Gastrocnemius medialis (tissue), 4 donors: Measurements from ENCODE around the gene FAAP20. TPM values are rescaled to one million over a fixed set of nuclear protein-coding genes. Genes with fewer than 3 reads are reported as not detected.
A peak's percentile ranks its signal among the peaks of the same experiment; 100 is the strongest.

ENCODE experiments used
- ATAC-seq, 2 donors: fragments of 150-250 bp; one replicate each; pipeline ENCODE4 v1.9.1; 2016
- DNase-seq, 2 donors: peaks; one replicate each; pipeline ENCODE4 v3.0.0-alpha.2; 2019
- H3K27ac ChIP-seq, 4 donors: fragments of 200-600 bp; sonication (generic); 1 replicate in 1 of 4; 2 replicates in 3 of 4; pipeline ENCODE4 v1.5.1; 2016 to 2018; ENCODE audit warnings: mild to moderate bottlenecking in 2 of 4, moderate library complexity in 1 of 4
- H3K27me3 ChIP-seq, 3 donors: fragments of 200-600 bp; sonication (generic) in 2 of 3; 1 replicate in 1 of 3; 2 replicates in 2 of 3; pipeline versions ENCODE4 v1.5.1 to v1.6.0; 2016 to 2019; ENCODE audit warnings: mild to moderate bottlenecking in 1 of 3, moderate library complexity in 1 of 3
- H3K36me3 ChIP-seq, 2 donors: fragments of 200-600 bp; sonication (generic) in 1 of 2; one replicate each; pipeline ENCODE4 v1.5.1; 2017 to 2018
- H3K4me1 ChIP-seq, 2 donors: fragments of 200-600 bp; sonication (generic) in 1 of 2; one replicate each; pipeline ENCODE4 v1.5.1; 2016 to 2017; ENCODE audit warnings: mild to moderate bottlenecking in 2 of 2
- H3K4me3 ChIP-seq, 4 donors: fragments of 200-600 bp; sonication (generic) in 3 of 4; 1 replicate in 1 of 4; 2 replicates in 3 of 4; pipeline ENCODE4 v1.5.1; 2016 to 2019; ENCODE audit warnings: mild to moderate bottlenecking in 2 of 4
- H3K9me3 ChIP-seq, 3 donors: fragments of 200-600 bp; sonication (generic) in 2 of 3; 1 replicate in 1 of 3; 2 replicates in 2 of 3; pipeline ENCODE4 v1.5.1; 2016 to 2019
- CTCF ChIP-seq, 5 experiments: fragments of 450-650 bp in 3 of 5; fragments of 200-600 bp in 2 of 5; sonication (generic) in 2 of 5; IDR thresholded peaks in 4 of 5; conservative IDR thresholded peaks in 1 of 5; 1 replicate in 4 of 5; 2 replicates in 1 of 5; pipeline ENCODE4 v1.5.1; 2016 to 2019; ENCODE audit warnings: antibody characterized with exemption in 5 of 5, mild to moderate bottlenecking in 3 of 5, moderate library complexity in 3 of 5
- POLR2A ChIP-seq, 2 donors: fragments of 450-650 bp; IDR thresholded peaks; one replicate each; pipeline ENCODE4 v1.6.1; 2017; ENCODE audit warnings: antibody characterized with exemption in 2 of 2, mild to moderate bottlenecking in 2 of 2, moderate library complexity in 2 of 2
- in situ Hi-C, 4 donors: fragments of 200-750 bp; cut with MboI; loops; one replicate each; pipeline versions ENCODE4 v1.15.0 to v1.8.0; 2017; ENCODE audit warnings: low sequenced_read_pairs in 4 of 4
- intact Hi-C: fragments of 100-400 bp; cut with DNase I; formaldehyde crosslinking; loops from one replicate; pipeline ENCODE4 v1.15.1; 2023; ENCODE audit warnings: low total_unique reads
- total RNA-seq, 4 donors: library from RNA; depleted of rRNA; stranded (reverse); fragments of >200 nt; gene quantifications; one replicate each; pipeline versions ENCODE4 v1.1.0 to v1.2.3, GENCODE V29; 2016

Gene FAAP20
- total RNA-seq, 4 donors from 2014 or later: 12.1 to 26.2 (median 17.3) TPM

- no peak for ATAC-seq
- in situ Hi-C loops (loop anchor here in 2 of 4 donors (25.0 kb wide), 2 partner anchors 103 to 328 kb away; partner anchors contain the start of genes HES5 (in 1 of the 2) and PANK4 (in 1 of the 2)), intact Hi-C loops (loop anchor here (5.0 kb wide), 1 partner anchor 103 kb away; no protein-coding TSS in a partner anchor)
- TF ChIP-seq POLR2A (IDR thresholded peaks at IDR 0.05): no peak
- no peak for TF ChIP-seq CTCF (IDR thresholded peaks at IDR 0.05 in 4 of 5, conservative IDR thresholded peaks at IDR 0.05 in 1 of 5)
- H3K27ac ChIP-seq: peak overlapping the region; percentile 16 to 73 (median 36)
- no peaks in the 10 kb centered on the region for H3K27me3 ChIP-seq
- no peaks in the 10 kb centered on the region for H3K36me3 ChIP-seq
- H3K4me1 ChIP-seq: peaks cover 22 to 50% of the 10 kb centered on the region in 2 donors
- no peak overlapping the region for H3K4me3 ChIP-seq
- DNase-seq: no peak
- H3K9me3 ChIP-seq: no peaks in the 10 kb centered on the region
Measured at GRCh38 chr1:2209400-2210083, 15.0 kb upstream of the FAAP20 start.

GRCh38 chr1:2208309-2209239 is 14.0 kb upstream of the FAAP20 start:
- in situ Hi-C loops: loop anchor here in 2 of 4 donors (25.0 kb wide), 2 partner anchors 104 to 329 kb away; partner anchors contain the start of genes HES5 (in 1 of the 2) and PANK4 (in 1 of the 2)
- no peaks in the 10 kb centered on the region for H3K9me3 ChIP-seq

GRCh38 chr1:2206813-2207487 is 12.4 kb upstream of the FAAP20 start:
- Histone ChIP-seq H3K27ac (peak overlapping the region; percentile 73 to 77 (median 74)), H3K4me1 (peaks cover 12 to 31% of the 10 kb centered on the region in 2 donors), H3K4me3 (no peak overlapping the region), H3K9me3 (no peaks in the 10 kb centered on the region), H3K27me3 (no peaks in the 10 kb centered on the region), H3K36me3 (no peaks in the 10 kb centered on the region)
- intact Hi-C loops: no loop called here
- DNase-seq (no peak), ATAC-seq (no peak)
- no peak for TF ChIP-seq CTCF (IDR thresholded peaks at IDR 0.05 in 4 of 5, conservative IDR thresholded peaks at IDR 0.05 in 1 of 5)
- TF ChIP-seq POLR2A (IDR thresholded peaks at IDR 0.05): no peak
- in situ Hi-C loops: loop anchor here in 2 of 4 donors (25.0 kb wide), 2 partner anchors 105 to 330 kb away; partner anchors contain the start of genes HES5 (in 1 of the 2) and PANK4 (in 1 of the 2)

More at GRCh38 chr1:2208309-2209239, 14.0 kb upstream of the FAAP20 start:
- DNase-seq: no peak
- no peak for ATAC-seq
- Histone ChIP-seq H3K4me3 (no peak overlapping the region), H3K27me3 (no peaks in the 10 kb centered on the region), H3K27ac (peak overlapping the region; percentile 73 to 74 (median 74)), H3K36me3 (no peaks in the 10 kb centered on the region), H3K4me1 (peaks cover 18 to 48% of the 10 kb centered on the region in 2 donors)
- TF ChIP-seq CTCF (IDR thresholded peaks at IDR 0.05 in 4 of 5, conservative IDR thresholded peaks at IDR 0.05 in 1 of 5): no peak
- no peak for TF ChIP-seq POLR2A (IDR thresholded peaks at IDR 0.05)
- intact Hi-C loops: no loop called here
